ENCODE data around the gene ADAMTSL1. TPM values are rescaled to one million over a fixed set of nuclear protein-coding genes. Genes with fewer than 3 reads are reported as not detected.

ADAMTSL1 gene
- total and polyA plus RNA-seq, 2 donors from 2014 or later, result 3.0 to 27.3 TPM

- no peak overlapping the region for H3K4me3 ChIP-seq (ENCODE audit: low read length in 3 of 3)
- intact Hi-C loops (cut with DNase I), result no loop called here
Observed at GRCh38 chr9:18798106-18798505, 324.2 kb downstream of the ADAMTSL1 start.

GRCh38 chr9:18798508-18799290 lies 324.7 kb downstream of the ADAMTSL1 start:
- Histone ChIP-seq H3K4me3 (ENCODE audit: low read length in 3 of 3) (no peak overlapping the region), H3K9me3 (ENCODE audit: control insufficient read depth in 2 of 3, insufficient read depth in 1 of 3, low read length in 3 of 3) (no peaks in the 10 kb centered on the region), H3K4me1 (ENCODE audit: control insufficient read depth in 2 of 3, insufficient read depth in 2 of 3, low read depth in 1 of 3, low read length in 3 of 3) (no peaks in the 10 kb centered on the region), H3K27ac (ENCODE audit: low read depth in 2 of 2, low read length in 2 of 2) (no peak overlapping the region), H3K27me3 (ENCODE audit: control insufficient read depth, insufficient read depth, low read length) (no peaks in the 10 kb centered on the region), H3K9ac (ENCODE audit: low read length in 3 of 3) (no peak overlapping the region), H3K36me3 (ENCODE audit: control insufficient read depth in 2 of 3, insufficient read depth in 3 of 3, low read length in 3 of 3) (peaks cover 0 to 5% (median 0%) of the 10 kb centered on the region in 3 donors)
- DNase-seq (no peak), FAIRE-seq (no peak)
- TF ChIP-seq, protein P1, sequence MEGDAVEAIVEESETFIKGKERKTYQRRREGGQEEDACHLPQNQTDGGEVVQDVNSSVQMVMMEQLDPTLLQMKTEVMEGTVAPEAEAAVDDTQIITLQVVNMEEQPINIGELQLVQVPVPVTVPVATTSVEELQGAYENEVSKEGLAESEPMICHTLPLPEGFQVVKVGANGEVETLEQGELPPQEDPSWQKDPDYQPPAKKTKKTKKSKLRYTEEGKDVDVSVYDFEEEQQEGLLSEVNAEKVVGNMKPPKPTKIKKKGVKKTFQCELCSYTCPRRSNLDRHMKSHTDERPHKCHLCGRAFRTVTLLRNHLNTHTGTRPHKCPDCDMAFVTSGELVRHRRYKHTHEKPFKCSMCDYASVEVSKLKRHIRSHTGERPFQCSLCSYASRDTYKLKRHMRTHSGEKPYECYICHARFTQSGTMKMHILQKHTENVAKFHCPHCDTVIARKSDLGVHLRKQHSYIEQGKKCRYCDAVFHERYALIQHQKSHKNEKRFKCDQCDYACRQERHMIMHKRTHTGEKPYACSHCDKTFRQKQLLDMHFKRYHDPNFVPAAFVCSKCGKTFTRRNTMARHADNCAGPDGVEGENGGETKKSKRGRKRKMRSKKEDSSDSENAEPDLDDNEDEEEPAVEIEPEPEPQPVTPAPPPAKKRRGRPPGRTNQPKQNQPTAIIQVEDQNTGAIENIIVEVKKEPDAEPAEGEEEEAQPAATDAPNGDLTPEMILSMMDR (IDR thresholded peaks at IDR 0.05; ENCODE audit: borderline replicate concordance, extremely low read depth, insufficient read depth), result no peak
- intact Hi-C loops (cut with DNase I), result no loop called here

More at GRCh38 chr9:18798106-18798505, 324.2 kb downstream of the ADAMTSL1 start:
- Histone ChIP-seq H3K36me3 (ENCODE audit: control insufficient read depth in 2 of 3, insufficient read depth in 3 of 3, low read length in 3 of 3) (peaks cover 0 to 5% (median 0%) of the 10 kb centered on the region in 3 donors), H3K9me3 (ENCODE audit: control insufficient read depth in 2 of 3, insufficient read depth in 1 of 3, low read length in 3 of 3) (no peaks in the 10 kb centered on the region), H3K27ac (ENCODE audit: low read depth in 2 of 2, low read length in 2 of 2) (no peak overlapping the region), H3K27me3 (ENCODE audit: control insufficient read depth, insufficient read depth, low read length) (no peaks in the 10 kb centered on the region), H3K4me1 (ENCODE audit: control insufficient read depth in 2 of 3, insufficient read depth in 2 of 3, low read depth in 1 of 3, low read length in 3 of 3) (no peaks in the 10 kb centered on the region), H3K9ac (ENCODE audit: low read length in 3 of 3) (no peak overlapping the region)
- DNase-seq, result no peak
- no peak for FAIRE-seq
- TF ChIP-seq, protein P1 (IDR thresholded peaks at IDR 0.05; ENCODE audit: borderline replicate concordance, extremely low read depth, insufficient read depth), result no peak

GRCh38 chr9:18799428-18799827 lies 325.5 kb downstream of the ADAMTSL1 start:
- intact Hi-C loops (cut with DNase I), result no loop called here
- no peak for FAIRE-seq
- no peaks in the 10 kb centered on the region for H3K9me3 ChIP-seq (ENCODE audit: control insufficient read depth in 2 of 3, insufficient read depth in 1 of 3, low read length in 3 of 3)

More at GRCh38 chr9:18799428-18799827, 325.5 kb downstream of the ADAMTSL1 start:
- H3K4me1 ChIP-seq (ENCODE audit: control insufficient read depth in 2 of 3, insufficient read depth in 2 of 3, low read depth in 1 of 3, low read length in 3 of 3), result no peaks in the 10 kb centered on the region
- peaks cover 0 to 5% (median 0%) of the 10 kb centered on the region in 3 donors for H3K36me3 ChIP-seq (ENCODE audit: control insufficient read depth in 2 of 3, insufficient read depth in 3 of 3, low read length in 3 of 3)
- no peak overlapping the region for H3K4me3 ChIP-seq (ENCODE audit: low read length in 3 of 3)
- no peak overlapping the region for H3K9ac ChIP-seq (ENCODE audit: low read length in 3 of 3)
- DNase-seq, result no peak
- H3K27ac ChIP-seq (ENCODE audit: low read depth in 2 of 2, low read length in 2 of 2), result no peak overlapping the region
- TF ChIP-seq, protein P1 (IDR thresholded peaks at IDR 0.05; ENCODE audit: borderline replicate concordance, extremely low read depth, insufficient read depth), result no peak
- no peaks in the 10 kb centered on the region for H3K27me3 ChIP-seq (ENCODE audit: control insufficient read depth, insufficient read depth, low read length)
